ENCODE data around the gene USH2A. TPM values are rescaled to one million over a fixed set of nuclear protein-coding genes. Genes with fewer than 3 reads are reported as not detected.

Gene USH2A
- total RNA-seq, 1 experiment from 2014 or later = not detected

GRCh38 chr1:215891266-215892057 lies 531.8 kb downstream of the USH2A start:
- H4K20me1 ChIP-seq (ENCODE audit: insufficient read depth) = no peaks in the 10 kb centered on the region
- H3K4me3 ChIP-seq (replicated peaks in 1 of 2; ENCODE audit: low read depth in 1 of 2, low read length in 2 of 2) = no peak overlapping the region
- ChIA-PET CTCF (no interaction called here), RAD21 (ENCODE audit: low non-redundant PET in 1 of 2, low total read pairs in 2 of 2, uncharacterized antibody in 2 of 2, unreplicated experiment in 2 of 2) (no interaction called here), POLR2A (no interaction called here)
- no TSS peak for BruUV-seq (replicated peaks)
- no peaks in the 10 kb centered on the region for H3K9me3 ChIP-seq (ENCODE audit: control insufficient read depth in 1 of 2, insufficient read depth in 1 of 2, low read depth in 1 of 2, low read length in 2 of 2)
- no peak for TF ChIP-seq TCF7L2 (IDR thresholded peaks at IDR 0.05; ENCODE audit: borderline replicate concordance, extremely low read depth, insufficient read depth, insufficient read length)
- no peaks in the 10 kb centered on the region for H3K36me3 ChIP-seq (ENCODE audit: control insufficient read depth in 1 of 2, insufficient read depth in 2 of 2, low read length in 2 of 2)
- intact Hi-C loops (cut with micrococcal nuclease) = no loop called here
- no peak overlapping the region for H3K4me2 ChIP-seq (ENCODE audit: low read length)
- DNase-seq (ENCODE audit: low read depth, low spot score) (no peak), ATAC-seq (no peak)
- no peaks in the 10 kb centered on the region for H3K4me1 ChIP-seq (ENCODE audit: control insufficient read depth in 1 of 2, insufficient read depth in 2 of 2, low read length in 2 of 2)
- no peak overlapping the region for H3K27ac ChIP-seq (ENCODE audit: low read depth, low read length)
- H3K9ac ChIP-seq (ENCODE audit: low read length) = no peak overlapping the region
- no peaks in the 10 kb centered on the region for H3K9me2 ChIP-seq (ENCODE audit: insufficient read depth)
- H3K27me3 ChIP-seq (ENCODE audit: insufficient read depth, low read length) = peaks cover 27% of the 10 kb centered on the region
- H3K79me2 ChIP-seq (ENCODE audit: insufficient read depth, low read length) = no peaks in the 10 kb centered on the region
- H2AFZ ChIP-seq (ENCODE audit: low read depth, low read length, poor library complexity, severe bottlenecking) = no peak overlapping the region

- DNase-seq (ENCODE audit: low read depth, low spot score) (no peak), ATAC-seq (no peak)
- Histone ChIP-seq H4K20me1 (ENCODE audit: insufficient read depth) (no peaks in the 10 kb centered on the region), H3K9ac (ENCODE audit: low read length) (no peak overlapping the region), H2AFZ (ENCODE audit: low read depth, low read length, poor library complexity, severe bottlenecking) (no peak overlapping the region), H3K4me3 (replicated peaks in 1 of 2; ENCODE audit: low read depth in 1 of 2, low read length in 2 of 2) (no peak overlapping the region), H3K27ac (ENCODE audit: low read depth, low read length) (no peak overlapping the region), H3K4me1 (ENCODE audit: control insufficient read depth in 1 of 2, insufficient read depth in 2 of 2, low read length in 2 of 2) (no peaks in the 10 kb centered on the region), H3K9me3 (ENCODE audit: control insufficient read depth in 1 of 2, insufficient read depth in 1 of 2, low read depth in 1 of 2, low read length in 2 of 2) (no peaks in the 10 kb centered on the region), H3K79me2 (ENCODE audit: insufficient read depth, low read length) (no peaks in the 10 kb centered on the region), H3K36me3 (ENCODE audit: control insufficient read depth in 1 of 2, insufficient read depth in 2 of 2, low read length in 2 of 2) (no peaks in the 10 kb centered on the region), H3K27me3 (ENCODE audit: insufficient read depth, low read length) (peaks cover 22% of the 10 kb centered on the region), H3K4me2 (ENCODE audit: low read length) (no peak overlapping the region), H3K9me2 (ENCODE audit: insufficient read depth) (no peaks in the 10 kb centered on the region)
- CTCF ChIA-PET = no interaction called here
- intact Hi-C loops (cut with micrococcal nuclease) = no loop called here
- RAD21 ChIA-PET (ENCODE audit: low non-redundant PET in 1 of 2, low total read pairs in 2 of 2, uncharacterized antibody in 2 of 2, unreplicated experiment in 2 of 2) = no interaction called here
- POLR2A ChIA-PET = no interaction called here
- no TSS peak for BruUV-seq (replicated peaks)
- TF ChIP-seq, protein P1, sequence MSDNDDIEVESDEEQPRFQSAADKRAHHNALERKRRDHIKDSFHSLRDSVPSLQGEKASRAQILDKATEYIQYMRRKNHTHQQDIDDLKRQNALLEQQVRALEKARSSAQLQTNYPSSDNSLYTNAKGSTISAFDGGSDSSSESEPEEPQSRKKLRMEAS (IDR thresholded peaks at IDR 0.05) = no peak
- TF ChIP-seq YY1 (IDR thresholded peaks at IDR 0.05; ENCODE audit: extremely low read depth, insufficient replicate concordance, low read depth, low read length) (no peak), FOSL1 (IDR thresholded peaks at IDR 0.05; ENCODE audit: low read depth) (no peak), TCF7L2 (IDR thresholded peaks at IDR 0.05; ENCODE audit: borderline replicate concordance, extremely low read depth, insufficient read depth, insufficient read length) (no peak), ZNF274 (IDR thresholded peaks at IDR 0.05; ENCODE audit: low read depth, low read length) (no peak), SIN3A (IDR thresholded peaks at IDR 0.05; ENCODE audit: low read depth) (no peak), CTCF (IDR thresholded peaks at IDR 0.05 in 2 of 3, conservative IDR thresholded peaks at IDR 0.05 in 1 of 3; ENCODE audit: borderline replicate concordance in 1 of 3, insufficient read depth in 1 of 3, low read depth in 2 of 3, low read length in 2 of 3) (no peak), ATF3 (IDR thresholded peaks at IDR 0.05) (no peak)
Measured at GRCh38 chr1:215890438-215890837, 532.8 kb downstream of the USH2A start.

Measured in HCT116 (cell line).